ENCODE data around the gene BRD4.
A peak's percentile ranks its signal among the peaks of the same experiment; 100 is the strongest.
"Not testable (repeated sequence)": the region's sequence is repeated elsewhere in the genome, so short reads cannot be mapped to it uniquely, and the experiment has no call there.

The BRD4 gene

GRCh38 chr19:15340086-15340485 is 7.7 kb upstream of the BRD4 start:
- Histone ChIP-seq H3K56ac (ENCODE audit: low read length) (no peak overlapping the region), H3K4me2 (ENCODE audit: low read length) (no peak overlapping the region), H3K36me3 (ENCODE audit: control insufficient read depth, insufficient read depth, low read length) (no peaks in the 10 kb centered on the region), H4K5ac (ENCODE audit: low read length) (no peak overlapping the region), H3K79me1 (ENCODE audit: low read length) (no peaks in the 10 kb centered on the region), H3K79me2 (ENCODE audit: control insufficient read depth, insufficient read depth, low read length) (no peaks in the 10 kb centered on the region), H2BK120ac (ENCODE audit: low read depth, low read length) (no peak overlapping the region), H2BK5ac (ENCODE audit: low read length) (no peak overlapping the region), H3K27ac (ENCODE audit: low read depth, low read length) (no peak overlapping the region), H4K8ac (ENCODE audit: low read depth, low read length) (no peak overlapping the region), H3K27me3 (ENCODE audit: insufficient read depth, low read length, poor library complexity) (no peaks in the 10 kb centered on the region), H3K18ac (ENCODE audit: low read length) (no peak overlapping the region), H3K4me1 (ENCODE audit: control insufficient read depth, low read depth, low read length) (no peaks in the 10 kb centered on the region), H2BK15ac (replicated peaks; ENCODE audit: low read depth) (no peak overlapping the region), H3K9ac (ENCODE audit: low read length) (no peak overlapping the region), H3K4me3 (ENCODE audit: low read length) (no peak overlapping the region), H2AK5ac (ENCODE audit: low read length) (no peak overlapping the region), H3K23ac (ENCODE audit: low read length) (no peak overlapping the region), H3K4ac (ENCODE audit: low read depth, low read length) (no peak overlapping the region)
- DNase-seq = no peak
- WGBS (ENCODE audit: extremely low coverage, insufficient coverage, low lambda C conversion rate) = no CpG with 5 or more reads among the region's 4 CpGs

GRCh38 chr19:15337202-15337601 is 4.9 kb upstream of the BRD4 start:
- no CpG with 5 or more reads among the region's 8 CpGs for WGBS (ENCODE audit: extremely low coverage, insufficient coverage, low lambda C conversion rate)
- Histone ChIP-seq H3K27me3 (ENCODE audit: insufficient read depth, low read length, poor library complexity) (no peaks in the 10 kb centered on the region), H4K5ac (ENCODE audit: low read length) (no peak overlapping the region), H2BK5ac (ENCODE audit: low read length) (no peak overlapping the region), H2BK15ac (replicated peaks; ENCODE audit: low read depth) (no peak overlapping the region), H3K56ac (ENCODE audit: low read length) (no peak overlapping the region), H2BK120ac (ENCODE audit: low read depth, low read length) (no peak overlapping the region), H3K27ac (ENCODE audit: low read depth, low read length) (no peak overlapping the region), H3K4me3 (ENCODE audit: low read length) (no peak overlapping the region), H3K36me3 (ENCODE audit: control insufficient read depth, insufficient read depth, low read length) (no peaks in the 10 kb centered on the region), H3K23ac (ENCODE audit: low read length) (no peak overlapping the region), H3K9ac (ENCODE audit: low read length) (no peak overlapping the region), H3K79me2 (ENCODE audit: control insufficient read depth, insufficient read depth, low read length) (peaks cover 5% of the 10 kb centered on the region), H3K18ac (ENCODE audit: low read length) (no peak overlapping the region), H3K4me2 (ENCODE audit: low read length) (no peak overlapping the region), H4K8ac (ENCODE audit: low read depth, low read length) (no peak overlapping the region), H3K4ac (ENCODE audit: low read depth, low read length) (no peak overlapping the region), H2AK5ac (ENCODE audit: low read length) (no peak overlapping the region), H3K79me1 (ENCODE audit: low read length) (no peaks in the 10 kb centered on the region), H3K4me1 (ENCODE audit: control insufficient read depth, low read depth, low read length) (no peaks in the 10 kb centered on the region)
- no peak for DNase-seq

DNA sequence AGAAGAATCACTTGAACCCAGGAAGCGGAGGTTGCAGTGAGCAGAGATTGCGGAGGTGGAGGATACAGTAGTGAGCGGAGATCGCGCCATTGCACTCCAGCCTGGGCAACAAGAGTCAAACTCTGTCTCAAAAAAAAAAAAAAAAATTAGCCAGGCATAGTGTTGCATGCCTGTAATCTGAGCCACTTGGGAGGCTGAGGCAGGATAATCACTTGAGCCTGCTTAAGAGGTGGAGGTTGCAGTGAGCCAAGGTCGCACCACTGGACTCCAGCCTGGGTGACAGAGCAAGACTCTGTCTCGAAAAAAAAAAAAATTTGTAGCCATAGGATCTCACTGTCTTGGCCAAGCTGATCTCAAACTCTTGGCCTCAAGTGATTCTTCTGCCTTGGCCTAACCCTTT is 3.7 kb upstream of the BRD4 start:
- H3K9ac ChIP-seq (ENCODE audit: low read length); H3K27me3 ChIP-seq (ENCODE audit: insufficient read depth, low read length, poor library complexity); H2AK5ac ChIP-seq (ENCODE audit: low read length); H3K23ac ChIP-seq (ENCODE audit: low read length); H3K4ac ChIP-seq (ENCODE audit: low read depth, low read length); H3K4me1 ChIP-seq (ENCODE audit: control insufficient read depth, low read depth, low read length); H3K4me2 ChIP-seq (ENCODE audit: low read length); H4K8ac ChIP-seq (ENCODE audit: low read depth, low read length); H3K79me1 ChIP-seq (ENCODE audit: low read length); H4K5ac ChIP-seq (ENCODE audit: low read length); H3K4me3 ChIP-seq (ENCODE audit: low read length); H3K56ac ChIP-seq (ENCODE audit: low read length); H3K36me3 ChIP-seq (ENCODE audit: control insufficient read depth, insufficient read depth, low read length); H2BK5ac ChIP-seq (ENCODE audit: low read length); H2BK15ac ChIP-seq (replicated peaks; ENCODE audit: low read depth); H2BK120ac ChIP-seq (ENCODE audit: low read depth, low read length); H3K18ac ChIP-seq (ENCODE audit: low read length); H3K27ac ChIP-seq (ENCODE audit: low read depth, low read length); DNase-seq: not testable (repeated sequence)
- no CpG with 5 or more reads among the region's 7 CpGs for WGBS (ENCODE audit: extremely low coverage, insufficient coverage, low lambda C conversion rate)
- H3K79me2 ChIP-seq (ENCODE audit: control insufficient read depth, insufficient read depth, low read length) = peaks cover 14% of the 10 kb centered on the region

GRCh38 chr19:15331419-15332310 is 674 bp downstream of the BRD4 start:
- Histone ChIP-seq H3K23ac (ENCODE audit: low read length) (peak overlapping the region; percentile 97), H3K27ac (ENCODE audit: low read depth, low read length) (peak overlapping the region; percentile 99), H2BK120ac (ENCODE audit: low read depth, low read length) (peak overlapping the region; percentile 99), H2BK5ac (ENCODE audit: low read length) (peak overlapping the region; percentile 93), H2BK15ac (replicated peaks; ENCODE audit: low read depth) (no peak overlapping the region), H3K79me2 (ENCODE audit: control insufficient read depth, insufficient read depth, low read length) (peaks cover 56% of the 10 kb centered on the region), H3K79me1 (ENCODE audit: low read length) (no peaks in the 10 kb centered on the region), H3K18ac (ENCODE audit: low read length) (peak overlapping the region; percentile 100), H3K36me3 (ENCODE audit: control insufficient read depth, insufficient read depth, low read length) (no peaks in the 10 kb centered on the region), H3K27me3 (ENCODE audit: insufficient read depth, low read length, poor library complexity) (no peaks in the 10 kb centered on the region), H3K4ac (ENCODE audit: low read depth, low read length) (peak overlapping the region; percentile 100), H4K8ac (ENCODE audit: low read depth, low read length) (peak overlapping the region; percentile 17), H4K5ac (ENCODE audit: low read length) (no peak overlapping the region), H2AK5ac (ENCODE audit: low read length) (no peak overlapping the region), H3K4me1 (ENCODE audit: control insufficient read depth, low read depth, low read length) (peaks cover 3% of the 10 kb centered on the region), H3K4me2 (ENCODE audit: low read length) (peak overlapping the region; percentile 99), H3K4me3 (ENCODE audit: low read length) (peak overlapping the region; percentile 98), H3K56ac (ENCODE audit: low read length) (peak overlapping the region; percentile 100), H3K9ac (ENCODE audit: low read length) (peak overlapping the region; percentile 99)
- peak; percentile 47 for DNase-seq
- no CpG with 5 or more reads among the region's 122 CpGs for WGBS (ENCODE audit: extremely low coverage, insufficient coverage, low lambda C conversion rate)

DNA sequence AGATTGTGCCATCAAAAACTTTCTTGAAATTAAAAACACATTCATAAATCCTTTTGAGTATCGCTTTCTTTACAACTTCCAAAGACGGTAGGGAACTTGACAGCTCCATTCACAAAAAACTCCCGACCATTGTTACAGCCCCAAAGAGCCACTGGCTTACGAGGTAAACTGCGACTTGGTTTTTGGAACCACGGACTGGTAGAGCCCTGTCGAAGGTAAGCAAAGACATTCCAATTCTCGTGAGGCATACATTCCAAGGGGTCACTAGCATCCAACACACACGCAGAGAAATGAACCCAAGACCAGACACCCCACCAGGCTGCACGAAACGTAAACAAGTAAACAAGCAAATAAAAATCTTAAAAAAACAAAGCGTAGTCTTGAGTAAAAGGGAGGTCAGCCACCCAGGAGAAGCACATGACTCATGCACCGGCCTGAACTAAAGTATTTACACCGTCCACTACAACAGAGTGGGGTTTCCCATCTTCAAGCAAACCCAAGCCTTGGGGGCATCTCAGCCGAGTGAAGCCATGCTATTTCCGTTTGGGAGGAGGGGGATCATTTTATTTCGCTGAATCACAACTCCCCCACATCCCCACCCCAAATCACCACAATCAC is 1.4 kb downstream of the BRD4 start:
- peak overlapping the region; percentile 100 for H3K56ac ChIP-seq (ENCODE audit: low read length)
- H3K27ac ChIP-seq (ENCODE audit: low read depth, low read length) = peak overlapping the region; percentile 93
- H3K23ac ChIP-seq (ENCODE audit: low read length) = no peak overlapping the region
- H3K18ac ChIP-seq (ENCODE audit: low read length) = peak overlapping the region; percentile 100
- H3K9ac ChIP-seq (ENCODE audit: low read length) = peak overlapping the region; percentile 99
- no peaks in the 10 kb centered on the region for H3K27me3 ChIP-seq (ENCODE audit: insufficient read depth, low read length, poor library complexity)
- no peak overlapping the region for H3K4ac ChIP-seq (ENCODE audit: low read depth, low read length)
- H3K79me2 ChIP-seq (ENCODE audit: control insufficient read depth, insufficient read depth, low read length) = peaks cover 62% of the 10 kb centered on the region
- peaks cover 3% of the 10 kb centered on the region for H3K4me1 ChIP-seq (ENCODE audit: control insufficient read depth, low read depth, low read length)
- peak overlapping the region; percentile 18 for H2AK5ac ChIP-seq (ENCODE audit: low read length)
- no peak overlapping the region for H4K8ac ChIP-seq (ENCODE audit: low read depth, low read length)
- H3K4me3 ChIP-seq (ENCODE audit: low read length) = peak overlapping the region; percentile 98
- H2BK5ac ChIP-seq (ENCODE audit: low read length) = peak overlapping the region; percentile 93
- H4K5ac ChIP-seq (ENCODE audit: low read length) = no peak overlapping the region
- no peak overlapping the region for H2BK120ac ChIP-seq (ENCODE audit: low read depth, low read length)
- WGBS (ENCODE audit: extremely low coverage, insufficient coverage, low lambda C conversion rate) = no CpG with 5 or more reads among the region's 17 CpGs
- no peaks in the 10 kb centered on the region for H3K79me1 ChIP-seq (ENCODE audit: low read length)
- no peak overlapping the region for H2BK15ac ChIP-seq (replicated peaks; ENCODE audit: low read depth)
- no peaks in the 10 kb centered on the region for H3K36me3 ChIP-seq (ENCODE audit: control insufficient read depth, insufficient read depth, low read length)
- DNase-seq = peak; percentile 74
- peak overlapping the region; percentile 99 for H3K4me2 ChIP-seq (ENCODE audit: low read length)
